GM21529 (cell line): Measurements from ENCODE around the gene DTWD2.
"Not testable (repeated sequence)": the region's sequence is repeated elsewhere in the genome, so short reads cannot be mapped to it uniquely, and the experiment has no call there.

Experiments
- ATAC-seq: cut with Tn5 transposase; IDR thresholded peaks from one replicate; pipeline ENCODE4 v1.9.1; 2021; ENCODE audit not compliant: unreplicated experiment

The DTWD2 gene

GRCh38 chr5:118952992-118953651 is 35.2 kb downstream of the DTWD2 start:
- no peak for ATAC-seq

GRCh38 chr5:118952306-118952705 is 36.0 kb downstream of the DTWD2 start:
- not testable (repeated sequence) for ATAC-seq

- ATAC-seq, result not testable (repeated sequence)
These were observed 38.0 kb downstream of the DTWD2 start for GRCh38 chr5:118950354-118950753.

- ATAC-seq, result no peak
These were observed 42.1 kb downstream of the DTWD2 start for GRCh38 chr5:118946138-118946800.

GRCh38 chr5:118937393-118938061 is 50.8 kb downstream of the DTWD2 start:
- ATAC-seq, result peak; percentile 70

GRCh38 chr5:118933703-118934102 is 54.6 kb downstream of the DTWD2 start:
- ATAC-seq, result no peak

GRCh38 chr5:118931564-118931963 is 56.8 kb downstream of the DTWD2 start:
- ATAC-seq, result no peak

GRCh38 chr5:118924006-118924389 is 64.3 kb downstream of the DTWD2 start:
- no peak for ATAC-seq

- ATAC-seq, result no peak
These were observed 64.9 kb downstream of the DTWD2 start for GRCh38 chr5:118923295-118924005.

- no peak for ATAC-seq
These were observed 66.5 kb downstream of the DTWD2 start for GRCh38 chr5:118921866-118922265.

GRCh38 chr5:118919016-118919415 is 69.3 kb downstream of the DTWD2 start:
- ATAC-seq, result no peak

GRCh38 chr5:118918232-118918631 is 70.1 kb downstream of the DTWD2 start:
- ATAC-seq, result no peak

- not testable (repeated sequence) for ATAC-seq
These were observed 80.8 kb downstream of the DTWD2 start for GRCh38 chr5:118907536-118907935.

GRCh38 chr5:118906947-118907346 is 81.4 kb downstream of the DTWD2 start:
- ATAC-seq, result no peak

- no peak for ATAC-seq
These were observed 83.2 kb downstream of the DTWD2 start for GRCh38 chr5:118905196-118905595.

- ATAC-seq, result no peak
These were observed 85.5 kb downstream of the DTWD2 start for GRCh38 chr5:118902656-118903438.

GRCh38 chr5:118894709-118895108 is 93.6 kb downstream of the DTWD2 start:
- ATAC-seq, result no peak

- peak; percentile 58 for ATAC-seq
These were observed 97.1 kb downstream of the DTWD2 start for GRCh38 chr5:118891252-118891651.

GRCh38 chr5:118889165-118889564 is 99.2 kb downstream of the DTWD2 start:
- no peak for ATAC-seq

GRCh38 chr5:118888556-118888955 is 99.8 kb downstream of the DTWD2 start:
- no peak for ATAC-seq

- ATAC-seq, result peak; percentile 59
These were observed 105.0 kb downstream of the DTWD2 start for GRCh38 chr5:118883362-118883761.
